Esophagus squamous epithelium (tissue), 5 donors: ENCODE results near the gene ANXA11. TPM values are rescaled to one million over a fixed set of nuclear protein-coding genes. Genes with fewer than 3 reads are reported as not detected.
A peak's percentile ranks its signal among the peaks of the same experiment; 100 is the strongest.
"Not testable (repeated sequence)": the region's sequence is repeated elsewhere in the genome, so short reads cannot be mapped to it uniquely, and the experiment has no call there.

Experiments
- DNase-seq: peaks from one replicate; lab custom pipeline; 2025; lab: John Stamatoyannopoulos, UW
- H3K27ac ChIP-seq, 4 donors: fragments of 200-600 bp; sonication (generic); one replicate each; pipeline ENCODE4 v1.5.1; 2016 to 2019; ENCODE audit warnings: mild to moderate bottlenecking in 1 of 4
- H3K27me3 ChIP-seq, 4 donors: fragments of 200-600 bp; sonication (generic); 1 replicate in 3 of 4; 2 replicates in 1 of 4; pipeline versions ENCODE4 v1.5.1 to v1.6.0; 2017 to 2021; ENCODE audit warnings: antibody characterized with exemption in 1 of 4
- H3K36me3 ChIP-seq, 3 donors: fragments of 200-600 bp; sonication (generic); one replicate each; pipeline ENCODE4 v1.5.1; 2016 to 2019
- H3K4me1 ChIP-seq, 3 donors: fragments of 200-600 bp; sonication (generic); one replicate each; pipeline ENCODE4 v1.5.1; 2017 to 2019
- H3K4me3 ChIP-seq, 4 donors: fragments of 200-600 bp; sonication (generic); 1 replicate in 3 of 4; 2 replicates in 1 of 4; pipeline ENCODE4 v1.5.1; 2016 to 2019; ENCODE audit warnings: mild to moderate bottlenecking in 2 of 4, moderate library complexity in 1 of 4
- H3K9me3 ChIP-seq, 3 donors: fragments of 200-600 bp; sonication (generic); one replicate each; pipeline ENCODE4 v1.5.1; 2016 to 2019
- CTCF ChIP-seq, 6 experiments: fragments of 450-650 bp in 4 of 6; fragments of 200-600 bp in 2 of 6; sonication (generic) in 2 of 6; IDR thresholded peaks; one replicate each; pipeline ENCODE4 v1.5.1; 2016 to 2019; ENCODE audit warnings: antibody characterized with exemption in 6 of 6, mild to moderate bottlenecking in 4 of 6, moderate library complexity in 4 of 6
- POLR2A ChIP-seq, 4 donors: fragments of 450-650 bp; IDR thresholded peaks; one replicate each; pipeline ENCODE4 v1.6.1; 2017; ENCODE audit warnings: antibody characterized with exemption in 4 of 4, mild to moderate bottlenecking in 4 of 4, moderate library complexity in 3 of 4
- WGBS, 2 donors: methylation state at CpG; one replicate each; pipeline ENCODE4 v1.1.5; 2018; 5-methylcytosine and 5-hydroxymethylcytosine counted together
- intact Hi-C: fragments of 100-400 bp; cut with DNase I; formaldehyde crosslinking; loops from one replicate; pipeline ENCODE4 v1.15.0; 2022
- total RNA-seq, 4 donors: library from RNA; depleted of rRNA; stranded (reverse); fragments of >200 nt; gene quantifications; one replicate each; pipeline ENCODE4 v1.1.0, GENCODE V29; 2016
- donor health status: DM: yes; HTN: yes; CAD: no.

The ANXA11 gene
- total RNA-seq, 4 donors from 2014 or later: 131 to 243 (median 163) TPM

- WGBS, 2 donors: 29 to 61% methylated on average over 1 to 2 of the region's 2 CpGs
- Histone ChIP-seq H3K4me1 (peaks cover 6 to 48% (median 22%) of the 10 kb centered on the region in 3 donors), H3K9me3 (no peaks in the 10 kb centered on the region), H3K27me3 (peaks cover 0 to 50% (median 0%) of the 10 kb centered on the region in 4 donors), H3K27ac (no peak overlapping the region), H3K4me3 (no peak overlapping the region), H3K36me3 (no peaks in the 10 kb centered on the region)
- TF ChIP-seq POLR2A (IDR thresholded peaks at IDR 0.05): no peak
- no peak for TF ChIP-seq CTCF (IDR thresholded peaks at IDR 0.05)
- intact Hi-C loops: no loop called here
- DNase-seq: no peak
Observed at GRCh38 chr10:80139265-80139664, 66.1 kb downstream of the ANXA11 start.

GRCh38 chr10:80137920-80138319, 67.4 kb downstream of the ANXA11 start:
- H3K27me3 ChIP-seq: peaks cover 0 to 62% (median 0%) of the 10 kb centered on the region in 4 donors
- 47 to 55% methylated on average over 4 of the region's 4 CpGs for WGBS, 2 donors
- TF ChIP-seq POLR2A (IDR thresholded peaks at IDR 0.05): no peak
- TF ChIP-seq CTCF (IDR thresholded peaks at IDR 0.05): no peak
- no peaks in the 10 kb centered on the region for H3K36me3 ChIP-seq
- intact Hi-C loops: no loop called here
- H3K27ac ChIP-seq: peak overlapping the region in 3 of 4 donors; percentile 54 to 88 (median 81)
- no peak overlapping the region for H3K4me3 ChIP-seq
- no peak for DNase-seq
- H3K9me3 ChIP-seq: no peaks in the 10 kb centered on the region
- H3K4me1 ChIP-seq: peaks cover 0 to 48% (median 21%) of the 10 kb centered on the region in 3 donors

- no peaks in the 10 kb centered on the region for H3K9me3 ChIP-seq
- intact Hi-C loops: no loop called here
- TF ChIP-seq POLR2A (IDR thresholded peaks at IDR 0.05) (no peak), CTCF (IDR thresholded peaks at IDR 0.05) (no peak)
- H3K4me3 ChIP-seq: no peak overlapping the region
- no peak for DNase-seq
- H3K4me1 ChIP-seq: peaks cover 4 to 54% (median 27%) of the 10 kb centered on the region in 3 donors
- no peaks in the 10 kb centered on the region for H3K36me3 ChIP-seq
- WGBS, 2 donors: 72 to 89% methylated on average over 8 to 13 of the region's 14 CpGs
- H3K27me3 ChIP-seq: peaks cover 0 to 69% (median 0%) of the 10 kb centered on the region in 4 donors
- H3K27ac ChIP-seq: peak overlapping the region; percentile 54 to 88 (median 70)
Observed at GRCh38 chr10:80137031-80137862, 68.1 kb downstream of the ANXA11 start.

- H3K27me3 ChIP-seq: peaks cover 0 to 68% (median 0%) of the 10 kb centered on the region in 4 donors
- no peak for DNase-seq
- H3K9me3 ChIP-seq: no peaks in the 10 kb centered on the region
- H3K4me1 ChIP-seq: peaks cover 4 to 58% (median 28%) of the 10 kb centered on the region in 3 donors
- peak overlapping the region in 3 of 4 donors; percentile 65 to 81 (median 81) for H3K27ac ChIP-seq
- TF ChIP-seq CTCF (IDR thresholded peaks at IDR 0.05): no peak
- no peak for TF ChIP-seq POLR2A (IDR thresholded peaks at IDR 0.05)
- WGBS, 2 donors: 20 to 27% methylated on average over 2 to 5 of the region's 8 CpGs
- H3K4me3 ChIP-seq: peak overlapping the region in 1 of 4 donors; percentile 12
- intact Hi-C loops: no loop called here
- no peaks in the 10 kb centered on the region for H3K36me3 ChIP-seq
Observed at GRCh38 chr10:80136134-80136571, 69.2 kb downstream of the ANXA11 start.

GRCh38 chr10:80133687-80134086, 71.7 kb downstream of the ANXA11 start:
- intact Hi-C loops, H3K36me3 ChIP-seq, H3K9me3 ChIP-seq, DNase-seq: not testable (repeated sequence)
- peaks cover 4 to 57% (median 28%) of the 10 kb centered on the region in 3 donors for H3K4me1 ChIP-seq
- peak overlapping the region in 3 of 4 donors; percentile 42 to 67 (median 50) for H3K4me3 ChIP-seq
- H3K27me3 ChIP-seq: peaks cover 0 to 56% (median 0%) of the 10 kb centered on the region in 4 donors
- H3K27ac ChIP-seq: peak overlapping the region; percentile 65 to 91 (median 82)
- 36 to 55% methylated on average over 8 to 9 of the region's 9 CpGs for WGBS, 2 donors
